ENCODE measurements around the gene SULT1B1.

The SULT1B1 gene

GRCh38 chr4:69684804-69685203 lies 75.6 kb downstream of the SULT1B1 start:
- DNase-seq: no peak
